DOHH2 (cell line): Measurements from ENCODE around the gene GDI1.

Experiments used
- EZH2phosphoT487 ChIP-seq: fragments of 200-600 bp; sonication (generic); IDR thresholded peaks from 2 replicates; pipeline ENCODE4 v1.6.1; 2017; ENCODE audit warnings: borderline replicate concordance, mild to moderate bottlenecking, antibody characterized with exemption, low read length, moderate library complexity, mixed read lengths
- TF ChIP-seq, protein P1 (sequence below): fragments of 200-600 bp; sonication (generic); IDR thresholded peaks from one replicate; pipeline ENCODE4 v1.5.1; 2014; ENCODE audit warnings: antibody characterized with exemption, mild to moderate bottlenecking, low read depth, low read length; ENCODE audit not compliant: poor library complexity, severe bottlenecking

DNA sequence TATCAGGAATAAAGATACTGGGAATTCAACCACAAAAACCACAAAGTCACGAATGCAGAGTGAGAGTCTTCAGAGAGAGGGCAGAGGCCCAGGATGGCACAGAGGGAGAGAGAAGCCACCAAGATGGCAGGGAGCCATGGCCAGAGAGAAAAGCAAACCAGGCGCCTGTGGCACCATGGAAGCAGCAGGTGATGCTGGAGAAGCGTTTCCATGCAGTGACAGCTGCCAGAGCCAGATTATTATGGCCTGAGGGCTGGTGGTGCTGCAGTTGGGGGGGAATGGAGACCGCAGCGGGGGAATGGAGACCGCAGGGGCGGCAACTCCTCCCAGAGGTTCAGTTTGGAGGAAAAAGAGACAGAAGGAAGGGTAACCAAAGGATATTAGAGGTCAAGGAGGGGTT, 19.8 kb upstream of the GDI1 start:
- TF ChIP-seq, protein P1, sequence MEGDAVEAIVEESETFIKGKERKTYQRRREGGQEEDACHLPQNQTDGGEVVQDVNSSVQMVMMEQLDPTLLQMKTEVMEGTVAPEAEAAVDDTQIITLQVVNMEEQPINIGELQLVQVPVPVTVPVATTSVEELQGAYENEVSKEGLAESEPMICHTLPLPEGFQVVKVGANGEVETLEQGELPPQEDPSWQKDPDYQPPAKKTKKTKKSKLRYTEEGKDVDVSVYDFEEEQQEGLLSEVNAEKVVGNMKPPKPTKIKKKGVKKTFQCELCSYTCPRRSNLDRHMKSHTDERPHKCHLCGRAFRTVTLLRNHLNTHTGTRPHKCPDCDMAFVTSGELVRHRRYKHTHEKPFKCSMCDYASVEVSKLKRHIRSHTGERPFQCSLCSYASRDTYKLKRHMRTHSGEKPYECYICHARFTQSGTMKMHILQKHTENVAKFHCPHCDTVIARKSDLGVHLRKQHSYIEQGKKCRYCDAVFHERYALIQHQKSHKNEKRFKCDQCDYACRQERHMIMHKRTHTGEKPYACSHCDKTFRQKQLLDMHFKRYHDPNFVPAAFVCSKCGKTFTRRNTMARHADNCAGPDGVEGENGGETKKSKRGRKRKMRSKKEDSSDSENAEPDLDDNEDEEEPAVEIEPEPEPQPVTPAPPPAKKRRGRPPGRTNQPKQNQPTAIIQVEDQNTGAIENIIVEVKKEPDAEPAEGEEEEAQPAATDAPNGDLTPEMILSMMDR = no peak
- no peak for TF ChIP-seq EZH2phosphoT487
